Stimulated activated CD4-positive, alpha-beta T cell treated with anti-CD3 and anti-CD28 coated beads, Interleukin-1b, Interleukin-23, amount 100 ng/mL, for 24 hours (primary cell): ENCODE measurements around the gene HACD4.

ENCODE experiments used
- DNase-seq, 4 experiments: peaks; one replicate each; pipeline ENCODE4 v3.0.0-alpha.2; 2020; ENCODE audit warnings: low read depth in 4 of 4, low spot score in 1 of 4

HACD4 gene, protein sequence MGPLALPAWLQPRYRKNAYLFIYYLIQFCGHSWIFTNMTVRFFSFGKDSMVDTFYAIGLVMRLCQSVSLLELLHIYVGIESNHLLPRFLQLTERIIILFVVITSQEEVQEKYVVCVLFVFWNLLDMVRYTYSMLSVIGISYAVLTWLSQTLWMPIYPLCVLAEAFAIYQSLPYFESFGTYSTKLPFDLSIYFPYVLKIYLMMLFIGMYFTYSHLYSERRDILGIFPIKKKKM

DNA sequence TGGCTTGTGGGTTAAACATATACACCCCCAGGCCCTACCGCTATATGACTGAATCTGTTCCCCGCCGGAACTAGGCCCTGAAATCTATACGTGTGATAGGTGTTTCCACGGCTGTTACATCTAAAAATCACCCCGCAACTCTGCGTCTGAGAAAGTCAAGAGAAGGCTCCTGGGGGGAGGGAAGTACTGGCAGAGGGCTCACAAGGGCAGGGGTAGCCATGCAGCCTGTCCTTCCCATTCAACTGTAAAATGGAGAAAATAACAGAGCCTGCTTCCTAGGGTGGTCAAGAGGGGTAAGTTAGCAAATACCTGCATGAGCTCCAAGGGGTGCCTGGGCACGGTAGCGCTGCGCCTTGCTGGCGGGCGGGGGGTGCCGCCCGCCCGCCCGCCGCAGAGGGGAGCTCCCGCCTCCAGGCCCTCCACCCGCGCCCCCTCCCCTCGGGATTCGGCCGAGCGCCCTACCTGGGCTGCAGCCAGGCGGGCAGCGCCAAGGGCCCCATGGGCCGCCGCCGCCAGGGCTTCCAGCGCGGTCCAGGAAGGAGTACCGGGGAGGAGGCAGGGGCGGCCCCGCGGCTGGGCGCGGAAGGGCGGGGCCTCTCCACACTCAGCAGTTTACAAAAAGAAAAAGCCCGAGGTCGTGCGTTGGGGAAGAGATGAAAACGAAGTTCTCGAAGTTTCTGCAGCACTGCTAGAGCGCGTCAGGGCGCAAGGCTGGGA is at the start of gene HACD4:
TSS of gene HACD4 (minus strand) at position 550 of the 717 bp plus-strand sequence. CDS start at position 500, 50 bp downstream.
- peak; percentile 16 to 51 (median 28) for DNase-seq

DNA sequence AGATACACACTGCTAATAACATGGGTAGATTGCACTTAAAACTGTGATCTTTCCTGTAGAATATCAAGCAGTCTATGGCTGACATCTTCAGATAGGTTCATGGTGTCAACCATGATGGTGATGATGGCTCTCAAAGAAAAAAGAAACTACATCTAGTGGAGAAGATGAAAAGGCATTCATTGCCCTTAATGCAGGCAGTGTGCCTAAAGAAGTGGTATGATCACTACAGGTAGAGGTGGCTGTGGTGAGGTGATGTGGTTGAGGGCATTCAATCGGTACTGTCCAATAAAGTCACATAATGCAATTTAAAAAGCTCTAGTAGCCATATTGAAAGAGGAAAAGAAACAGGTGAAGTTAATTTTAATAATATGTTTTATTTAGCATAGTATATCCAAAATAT is 49.4 kb upstream of the HACD4 start:
- DNase-seq, result no peak

DNA sequence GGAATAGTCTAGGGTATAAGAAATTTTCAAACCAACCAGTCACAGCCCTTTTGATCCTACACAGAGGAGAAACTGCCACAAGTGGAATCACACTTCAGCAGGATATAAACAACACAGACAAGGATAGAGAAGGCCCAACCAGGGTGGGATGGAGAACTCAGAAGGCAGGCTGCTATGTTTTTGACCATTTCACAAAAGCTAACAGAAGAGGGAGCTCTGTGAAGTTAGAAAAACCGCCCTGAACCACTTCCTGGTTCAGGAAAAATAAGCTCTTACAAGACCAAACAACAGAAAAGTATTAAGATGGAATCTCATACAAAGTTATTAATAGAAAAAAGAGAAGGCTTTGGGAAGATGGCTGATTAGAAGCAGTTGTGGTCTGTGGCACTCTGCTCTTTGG is 47.3 kb upstream of the HACD4 start:
- no peak for DNase-seq

DNA sequence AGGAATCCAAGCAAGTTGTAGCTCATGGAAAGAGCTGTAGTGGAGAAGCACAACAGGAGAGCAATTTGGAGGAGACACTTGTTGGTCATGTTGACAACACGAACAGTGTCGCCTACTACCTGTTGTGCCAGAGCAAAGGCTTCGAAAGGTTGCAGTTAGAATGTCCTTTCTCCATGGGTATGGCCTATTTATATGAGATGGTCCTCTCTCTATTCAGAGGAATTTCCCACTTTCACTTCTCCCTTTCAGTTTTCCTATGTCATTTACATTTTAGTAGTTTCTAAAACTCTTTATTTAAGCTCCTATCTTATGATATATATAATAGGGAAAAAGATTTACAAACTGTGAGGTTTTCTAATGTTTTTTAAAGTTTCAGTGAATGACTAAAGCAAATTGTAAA is 46.3 kb upstream of the HACD4 start, which contains the start of gene IFNB1:
TSS of gene IFNB1 (minus strand) at position 162 of the 400 bp plus-strand sequence. CDS start at position 89, 73 bp downstream.
- no peak for DNase-seq

DNA sequence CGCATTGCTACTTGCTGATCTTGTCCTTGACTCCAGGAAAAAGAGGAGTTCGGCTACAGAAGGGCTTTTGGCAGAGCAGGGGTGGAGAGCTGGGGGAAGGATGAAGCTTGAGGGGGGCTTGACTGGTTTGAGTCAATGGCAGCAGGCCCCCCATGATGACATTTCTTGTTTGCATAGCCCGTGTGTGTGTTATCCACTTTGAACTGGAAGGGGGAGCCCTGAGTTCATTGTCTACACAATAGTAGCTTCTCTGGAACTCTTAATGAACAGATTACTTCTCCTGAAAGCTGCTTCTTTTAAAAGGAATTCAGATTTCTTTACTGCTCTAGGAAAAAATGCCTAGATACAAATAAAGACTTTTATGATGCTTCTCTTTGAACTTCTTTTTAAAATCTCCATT is 44.0 kb upstream of the HACD4 start:
- no peak for DNase-seq

DNA sequence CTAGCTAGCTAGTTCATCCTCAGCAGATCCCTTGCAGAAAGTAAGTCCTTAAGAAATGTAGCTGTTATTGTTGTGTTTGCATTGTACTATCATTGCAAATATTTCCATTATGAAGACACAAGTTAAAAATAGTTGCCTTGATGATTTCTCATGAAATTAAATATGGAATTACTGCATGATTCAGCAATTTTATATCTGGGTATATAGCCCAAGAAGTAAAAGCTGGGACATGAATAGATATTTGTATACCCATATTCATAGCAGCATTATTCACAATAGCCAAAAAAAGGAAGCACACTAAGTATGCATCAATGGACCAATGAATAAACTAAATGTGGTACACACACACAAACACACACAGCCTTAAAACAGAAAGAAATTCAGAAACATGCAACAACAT is 39.5 kb upstream of the HACD4 start:
- DNase-seq, result no peak

DNA sequence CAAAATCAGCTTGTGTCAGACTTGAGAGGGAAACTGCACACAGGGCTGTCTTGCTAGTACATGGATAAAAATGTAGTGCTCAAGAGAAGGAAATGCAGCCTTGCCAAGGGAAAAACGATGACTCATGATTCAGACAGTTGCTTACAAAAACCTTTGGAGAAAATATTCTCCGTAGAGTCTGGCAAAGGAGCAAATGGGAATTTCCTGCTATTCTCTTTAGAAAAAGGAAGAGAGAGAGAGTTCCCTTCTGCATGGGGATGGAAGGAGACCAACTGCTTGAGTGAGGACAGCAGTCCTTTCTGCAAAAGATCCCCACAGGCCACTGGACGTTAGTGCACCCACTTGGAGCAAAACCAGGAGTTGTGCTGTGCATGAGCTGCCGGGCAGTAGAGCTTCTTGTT is 38.7 kb upstream of the HACD4 start:
- no peak for DNase-seq

DNA sequence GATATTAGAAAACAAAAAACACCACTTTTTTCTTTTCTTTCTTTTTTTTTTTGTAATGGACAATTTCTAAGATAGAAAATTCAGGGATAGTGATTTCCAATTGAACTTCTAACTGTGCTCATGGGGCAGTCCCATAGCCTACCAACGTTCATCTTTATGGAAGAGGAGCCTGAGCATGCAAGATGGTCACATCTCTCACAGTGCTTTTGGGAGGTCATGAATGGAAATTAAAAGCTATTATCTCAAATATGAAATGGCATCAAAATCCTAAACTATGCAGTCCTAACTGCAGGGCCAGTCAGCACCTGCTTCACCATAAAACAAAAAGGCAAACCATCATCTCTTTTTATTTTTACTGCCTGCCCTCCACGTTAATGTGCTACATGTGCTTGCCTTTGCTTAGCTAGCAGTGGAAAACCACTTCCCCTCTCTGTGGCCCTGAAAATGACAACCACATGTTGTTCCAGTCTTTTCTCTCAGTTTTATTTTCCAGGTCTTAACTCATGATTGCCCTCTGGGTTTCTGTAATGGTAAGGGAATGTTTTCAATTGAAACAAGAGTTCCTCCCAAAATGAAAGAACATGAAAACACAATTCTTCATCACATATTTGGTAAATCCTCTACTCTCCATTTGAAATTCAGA is 29.6 kb upstream of the HACD4 start:
- DNase-seq, result no peak

DNA sequence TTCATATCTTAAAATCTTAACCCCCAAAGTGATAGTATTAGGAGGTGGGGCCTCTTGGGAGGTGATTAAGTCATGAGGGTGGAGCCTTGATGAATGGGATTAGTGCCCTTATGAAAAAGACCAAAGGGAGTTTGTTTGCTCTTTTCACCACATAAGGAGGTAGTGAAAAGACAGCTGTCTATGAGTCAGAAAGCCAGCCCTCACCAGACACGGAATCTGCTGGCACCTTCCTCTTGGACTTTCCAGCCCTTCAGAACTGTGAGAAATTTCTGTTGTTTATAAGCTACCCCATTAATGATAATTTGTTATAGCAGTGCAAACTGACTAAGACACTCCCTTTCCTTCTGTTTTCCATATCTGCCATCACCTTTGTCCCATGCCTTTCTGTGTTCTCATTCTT is 25.5 kb upstream of the HACD4 start:
- DNase-seq, result no peak

DNA sequence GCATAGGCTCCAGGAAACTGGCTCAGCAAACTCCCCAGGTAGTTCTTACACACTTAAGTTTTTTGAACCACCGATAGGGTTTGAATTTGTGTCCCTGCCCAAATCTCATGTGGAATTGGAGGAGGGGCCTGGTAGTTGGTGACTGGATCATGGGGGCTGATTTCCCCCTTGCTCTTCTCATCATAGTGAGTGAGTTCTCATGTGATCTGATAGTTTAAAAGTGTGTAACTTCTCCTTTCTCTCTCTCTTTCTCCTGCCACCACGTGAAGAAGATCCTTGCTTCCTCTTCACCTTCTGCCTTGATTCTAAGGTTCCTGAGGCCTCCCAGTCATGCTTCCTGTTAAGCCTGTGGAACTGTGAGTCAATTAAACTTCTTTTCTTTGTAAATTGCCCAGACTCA is 22.4 kb upstream of the HACD4 start:
- no peak for DNase-seq

DNA sequence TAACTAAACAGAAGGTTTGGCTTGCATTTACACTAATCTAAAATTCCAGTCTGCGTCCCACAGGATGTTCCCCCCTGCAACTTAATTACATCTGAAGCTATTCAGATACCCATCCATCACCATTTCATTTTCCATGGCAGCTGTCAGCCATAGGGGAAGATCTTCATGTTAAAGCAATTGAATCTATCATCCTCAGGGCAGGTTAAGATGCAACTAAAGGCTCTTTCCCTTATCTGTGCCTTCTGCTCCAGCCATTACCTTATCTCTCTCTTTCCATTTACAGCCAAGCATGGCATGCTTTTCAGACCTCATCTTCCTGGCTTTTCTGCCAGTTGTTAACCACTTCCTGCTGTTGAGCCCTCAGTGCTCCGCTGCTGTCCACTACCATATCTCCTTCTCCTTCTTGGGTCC is 15.8 kb upstream of the HACD4 start:
- DNase-seq, result no peak

DNA sequence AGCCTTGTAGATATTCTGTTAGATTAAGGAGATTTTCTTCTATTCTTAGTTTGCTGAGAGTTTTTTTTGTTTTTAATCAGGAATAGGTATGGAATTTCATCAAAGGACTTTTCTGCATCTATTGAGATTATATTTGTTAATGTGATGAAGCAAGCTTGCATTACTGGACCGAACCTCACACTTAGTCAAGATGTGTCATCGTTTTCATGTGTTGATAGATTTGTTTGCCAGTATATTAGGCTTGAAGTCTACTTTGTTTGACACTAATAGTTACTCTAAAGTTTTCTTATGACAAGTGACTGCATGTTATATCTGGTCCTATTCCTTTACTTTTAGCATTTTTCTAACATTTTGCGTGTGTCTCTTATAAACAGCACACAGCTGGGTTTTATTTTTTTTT is 12.4 kb upstream of the HACD4 start:
- DNase-seq, result no peak

DNA sequence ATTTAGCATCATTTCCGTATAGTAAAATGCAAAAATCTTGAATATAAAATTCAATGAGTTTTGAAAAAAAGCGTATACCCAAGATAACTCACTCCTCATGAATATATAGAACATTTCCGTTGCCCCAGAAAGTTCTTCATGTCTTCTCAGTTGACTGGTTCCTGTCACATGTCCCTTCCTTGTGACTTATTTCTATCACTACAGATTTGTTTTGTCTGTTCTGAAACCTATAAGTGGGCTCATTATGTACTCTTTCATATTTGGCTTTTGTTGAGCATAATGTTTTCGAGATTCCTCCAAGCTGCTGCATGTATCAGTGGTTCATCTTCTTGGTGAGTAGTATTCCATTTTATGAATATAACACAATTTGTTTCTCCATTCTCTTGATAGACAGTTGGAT is 11.0 kb upstream of the HACD4 start:
- DNase-seq, result no peak

DNA sequence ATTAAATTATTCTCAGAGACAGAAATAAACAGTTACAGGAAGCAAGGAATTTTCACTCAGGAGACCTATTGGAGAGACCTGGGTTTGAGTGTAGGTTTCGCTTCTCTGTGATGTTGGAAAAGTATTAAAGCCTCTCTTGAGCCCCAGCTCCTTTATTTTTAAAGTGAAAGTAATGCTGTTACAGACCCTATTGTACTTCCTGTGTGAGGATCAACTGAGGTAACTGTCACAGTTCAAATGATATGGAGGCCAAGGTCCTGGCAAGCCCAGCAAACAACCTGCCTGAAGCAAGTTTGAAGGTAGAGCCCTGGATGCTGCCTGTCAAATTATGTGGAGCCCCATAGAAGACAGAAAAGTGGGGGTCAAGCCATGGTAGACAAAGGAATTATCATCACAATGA is 7.9 kb upstream of the HACD4 start:
- DNase-seq, result no peak

DNA sequence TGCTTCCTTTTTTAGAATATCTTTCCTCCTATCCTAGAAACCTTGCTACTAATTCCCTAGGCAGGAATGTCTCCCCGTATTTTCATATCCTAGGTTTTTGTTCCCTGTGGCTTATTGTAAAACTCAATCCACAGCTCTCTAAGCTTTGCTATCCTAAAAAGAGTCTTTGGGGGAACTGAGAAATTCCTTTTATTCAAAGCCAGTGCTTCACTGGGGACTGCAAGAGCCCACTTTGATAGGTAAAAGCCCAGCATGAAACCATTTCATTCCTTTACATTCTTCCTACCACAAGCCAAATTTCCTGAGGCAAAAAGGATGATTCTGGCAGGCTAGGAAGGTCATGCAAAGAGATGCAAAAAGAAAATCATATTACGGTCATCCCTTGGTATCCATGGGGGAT is 5.8 kb upstream of the HACD4 start:
- no peak for DNase-seq

DNA sequence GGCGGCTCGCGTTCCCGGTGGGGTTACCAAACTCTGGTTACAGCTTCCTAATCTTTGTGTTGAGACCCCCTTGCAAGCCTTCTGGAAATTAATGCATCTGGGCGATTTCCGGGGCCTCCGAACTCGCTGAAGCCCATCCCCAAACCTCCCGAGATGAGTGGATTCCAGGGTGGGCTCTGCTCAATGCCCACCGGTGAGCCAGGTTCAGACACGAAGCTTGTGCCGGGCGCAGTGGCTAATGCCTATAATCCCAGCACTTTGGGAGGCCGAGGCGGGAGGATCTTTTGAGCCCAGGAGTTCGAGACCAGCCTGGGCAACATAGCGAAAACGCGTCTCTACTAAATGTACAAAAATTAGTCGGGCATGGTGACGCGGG is 356 bp upstream of the HACD4 start:
- no peak for DNase-seq

DNA sequence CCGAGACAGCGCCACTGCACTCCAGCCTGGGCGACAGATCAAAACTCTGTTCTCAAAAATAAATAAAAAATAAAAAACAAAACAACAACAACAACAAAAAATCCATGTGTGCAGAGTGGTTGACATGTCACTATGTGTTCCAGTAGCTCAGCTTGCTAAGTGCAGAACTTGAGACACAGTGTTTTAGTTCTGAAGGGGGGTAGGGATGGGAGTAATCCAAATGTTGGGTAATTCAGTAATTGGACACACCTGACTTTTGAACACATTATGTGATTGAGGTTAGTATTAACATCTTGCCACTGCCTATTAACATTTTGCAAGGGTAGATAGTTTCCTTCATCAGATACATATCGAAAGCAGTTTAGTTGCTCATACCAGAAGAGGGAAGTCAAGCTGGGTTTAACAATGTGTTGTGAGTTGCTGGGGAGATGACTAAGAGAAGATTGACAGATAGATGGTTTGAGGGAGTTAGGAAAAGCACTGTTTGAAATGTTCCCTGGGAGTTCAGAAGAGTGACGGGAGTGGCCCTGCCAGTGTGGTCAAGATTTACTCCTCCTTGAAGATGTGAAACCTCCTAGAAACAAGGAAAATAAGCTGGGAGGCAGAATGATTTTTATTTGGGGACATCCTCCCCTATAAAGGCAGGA is 928 bp downstream of the HACD4 start:
- DNase-seq, result peak in 2 of 4 experiments; percentile 2 to 5

DNA sequence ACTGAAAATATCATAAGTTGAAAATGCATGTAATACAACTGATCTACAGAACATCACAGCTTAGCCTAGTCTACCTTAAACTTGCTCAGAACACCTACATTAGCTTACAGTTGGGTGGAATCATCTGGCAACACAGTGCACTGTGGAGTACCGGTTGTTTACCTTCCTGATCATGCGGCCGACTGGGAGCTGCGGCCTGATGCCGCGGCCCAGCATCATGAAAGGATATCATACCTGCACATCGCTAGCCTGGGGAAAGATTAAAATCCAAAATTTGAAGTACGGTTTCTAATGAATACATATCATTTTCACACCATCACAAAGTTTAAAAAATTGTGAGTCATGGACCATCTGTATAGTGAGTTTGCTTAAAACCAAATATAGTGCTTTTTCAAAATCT is 1.8 kb downstream of the HACD4 start:
- no peak for DNase-seq

DNA sequence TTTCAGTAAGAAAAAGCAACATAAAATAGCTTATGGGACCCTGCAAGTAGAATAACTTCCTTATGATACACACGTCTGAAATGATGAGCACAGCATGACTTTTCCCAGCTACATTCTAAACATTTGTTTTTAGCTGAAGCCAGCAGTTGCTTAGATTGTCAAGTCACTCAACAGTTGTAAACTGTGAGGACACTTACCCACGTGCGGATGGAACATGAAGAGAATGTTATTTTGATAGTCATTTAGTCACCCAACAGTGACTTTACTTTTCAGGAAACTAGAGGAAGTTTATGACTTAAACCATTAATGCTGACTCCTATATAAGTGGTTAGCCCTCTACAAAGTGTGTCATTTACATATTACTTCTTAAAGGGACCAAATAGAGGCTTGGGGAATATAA is 3.0 kb downstream of the HACD4 start:
- no peak for DNase-seq

DNA sequence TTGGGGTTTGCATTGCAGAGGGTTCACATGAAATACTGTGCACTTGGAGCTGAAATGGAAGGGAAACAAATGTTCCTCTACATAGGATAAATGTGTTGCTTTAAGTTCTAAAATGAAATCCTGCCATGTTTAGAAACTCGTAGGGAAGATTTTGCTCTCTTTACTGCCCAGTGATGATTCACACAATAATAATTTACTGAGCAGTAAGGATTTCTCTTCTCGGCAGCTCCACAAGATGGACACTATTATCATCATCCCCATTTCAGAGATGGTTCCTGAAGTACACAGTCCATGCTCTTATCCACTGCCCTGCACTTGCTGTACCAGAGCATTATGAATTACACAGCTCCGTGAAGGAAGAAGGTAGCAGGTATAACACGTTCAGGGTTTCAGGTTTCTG is 4.1 kb downstream of the HACD4 start:
- no peak for DNase-seq

DNA sequence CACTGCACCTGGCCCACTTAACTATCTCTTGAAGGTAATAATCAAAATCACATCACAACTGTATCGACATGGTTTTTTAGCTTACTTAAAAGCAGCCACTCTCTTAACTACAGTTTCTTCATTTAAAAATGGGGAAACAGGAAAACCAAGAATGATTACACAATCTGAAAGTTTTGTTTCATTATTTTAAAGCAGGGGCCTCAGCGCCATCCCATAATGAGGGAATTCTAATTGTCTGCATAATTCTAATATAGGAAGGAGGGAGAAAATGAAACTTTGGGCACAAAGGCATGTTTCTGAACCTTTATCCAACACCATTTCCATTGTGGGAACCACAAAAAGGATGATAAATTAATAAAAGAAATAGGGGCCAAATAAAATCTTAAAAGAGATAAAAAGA is 7.6 kb downstream of the HACD4 start:
- no peak for DNase-seq

DNA sequence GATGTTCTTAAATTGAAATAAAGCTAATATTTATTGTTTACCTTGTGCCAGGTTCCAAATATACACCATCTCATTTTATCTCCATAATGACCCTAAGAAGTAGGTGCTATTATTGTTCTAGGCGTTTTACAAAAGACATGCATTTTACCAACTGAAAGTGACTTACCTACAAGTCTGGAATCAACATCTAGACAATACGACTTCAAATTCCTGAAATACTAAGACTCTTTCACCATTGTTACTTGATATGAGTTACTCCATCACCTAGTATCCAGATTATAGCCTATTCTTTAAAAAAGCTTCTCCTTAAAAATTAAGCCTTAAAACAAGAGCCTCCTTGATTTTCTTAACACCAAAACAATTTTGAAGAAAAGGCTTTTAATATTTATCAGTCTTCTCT is 13.3 kb downstream of the HACD4 start:
- no peak for DNase-seq
